OCI-LY1 (cell line): ENCODE results near the gene RPS16.

Source experiments
- EZH2 ChIP-seq: fragments of 200-600 bp; sonication (generic), shearing (Covaris generic); IDR thresholded peaks from 2 replicates; pipeline ENCODE4 v1.8.0; 2017; ENCODE audit warnings: borderline replicate concordance, mixed run types, mild to moderate bottlenecking, antibody characterized with exemption, low read length, moderate library complexity, mixed read lengths
- TF ChIP-seq, protein P1 (sequence below): fragments of 200-600 bp; sonication (generic), shearing (Covaris generic); IDR thresholded peaks from 2 replicates; pipeline ENCODE4 v1.5.1; 2017; ENCODE audit warnings: mild to moderate bottlenecking, antibody characterized with exemption, low read length, moderate library complexity, mixed read lengths

DNA sequence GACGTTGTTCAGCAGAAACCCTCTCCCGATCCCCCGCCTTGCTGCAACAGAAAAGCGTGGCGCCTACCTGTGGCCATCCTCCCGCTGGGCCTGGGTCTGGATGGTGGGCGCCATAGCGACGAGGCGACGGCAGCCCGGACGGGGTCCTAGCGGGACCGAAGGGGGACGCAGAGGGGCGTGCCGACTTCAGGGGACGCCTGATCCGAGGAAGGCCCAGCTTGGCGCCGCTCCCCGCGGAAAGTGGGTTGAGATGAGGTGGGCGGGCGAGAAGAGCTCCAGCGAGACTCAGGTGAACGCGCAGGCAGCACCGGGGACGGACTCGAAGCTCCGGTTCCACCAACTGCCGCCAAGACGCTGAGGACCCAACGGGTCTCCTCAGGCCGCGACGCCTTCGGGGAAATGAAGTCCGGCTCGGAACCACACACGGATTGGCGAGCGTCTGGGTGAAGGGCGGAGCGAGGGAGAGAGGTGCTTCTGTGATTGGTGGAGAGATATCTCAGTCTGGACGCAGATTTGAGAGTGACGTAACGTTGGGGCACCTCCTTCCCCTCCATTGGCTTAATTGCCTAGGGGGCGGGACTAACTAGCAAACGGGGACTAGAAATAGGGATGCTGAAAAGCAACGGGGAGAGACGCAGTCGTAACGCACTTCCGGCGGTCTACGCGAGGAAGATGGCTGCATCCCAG, 44.9 kb downstream of the RPS16 start, which contains the start of the genes MED29 and PAF1:
- TF ChIP-seq, protein P1, sequence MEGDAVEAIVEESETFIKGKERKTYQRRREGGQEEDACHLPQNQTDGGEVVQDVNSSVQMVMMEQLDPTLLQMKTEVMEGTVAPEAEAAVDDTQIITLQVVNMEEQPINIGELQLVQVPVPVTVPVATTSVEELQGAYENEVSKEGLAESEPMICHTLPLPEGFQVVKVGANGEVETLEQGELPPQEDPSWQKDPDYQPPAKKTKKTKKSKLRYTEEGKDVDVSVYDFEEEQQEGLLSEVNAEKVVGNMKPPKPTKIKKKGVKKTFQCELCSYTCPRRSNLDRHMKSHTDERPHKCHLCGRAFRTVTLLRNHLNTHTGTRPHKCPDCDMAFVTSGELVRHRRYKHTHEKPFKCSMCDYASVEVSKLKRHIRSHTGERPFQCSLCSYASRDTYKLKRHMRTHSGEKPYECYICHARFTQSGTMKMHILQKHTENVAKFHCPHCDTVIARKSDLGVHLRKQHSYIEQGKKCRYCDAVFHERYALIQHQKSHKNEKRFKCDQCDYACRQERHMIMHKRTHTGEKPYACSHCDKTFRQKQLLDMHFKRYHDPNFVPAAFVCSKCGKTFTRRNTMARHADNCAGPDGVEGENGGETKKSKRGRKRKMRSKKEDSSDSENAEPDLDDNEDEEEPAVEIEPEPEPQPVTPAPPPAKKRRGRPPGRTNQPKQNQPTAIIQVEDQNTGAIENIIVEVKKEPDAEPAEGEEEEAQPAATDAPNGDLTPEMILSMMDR: peak; percentile 7; the same call in 1 of the 2 replicates
- TF ChIP-seq EZH2: no peak
